ENCODE measurements around the gene PLEKHH1.
"Not testable (repeated sequence)": the region's sequence is repeated elsewhere in the genome, so short reads cannot be mapped to it uniquely, and the experiment has no call there.

The PLEKHH1 gene

GRCh38 chr14:67584978-67585377, 51.9 kb downstream of the PLEKHH1 start:
- H3K4me3 Mint-ChIP-seq: no peak overlapping the region
- no peak for DNase-seq
- no peaks in the 10 kb centered on the region for H3K9me3 Mint-ChIP-seq
- H3K27ac Mint-ChIP-seq: no peak overlapping the region
- peaks cover 28% of the 10 kb centered on the region for H3K36me3 Mint-ChIP-seq (ENCODE audit: low read depth)
- no peaks in the 10 kb centered on the region for H3K4me1 Mint-ChIP-seq (ENCODE audit: low read depth)
- no peaks in the 10 kb centered on the region for H3K27me3 Mint-ChIP-seq

GRCh38 chr14:67586369-67586768, 53.3 kb downstream of the PLEKHH1 start:
- H3K27me3 Mint-ChIP-seq: no peaks in the 10 kb centered on the region
- peak overlapping the region; percentile 23 for H3K27ac Mint-ChIP-seq
- H3K4me1 Mint-ChIP-seq (ENCODE audit: low read depth): no peaks in the 10 kb centered on the region
- no peak overlapping the region for H3K4me3 Mint-ChIP-seq
- no peak for DNase-seq
- H3K9me3 Mint-ChIP-seq: no peaks in the 10 kb centered on the region
- peaks cover 38% of the 10 kb centered on the region for H3K36me3 Mint-ChIP-seq (ENCODE audit: low read depth)

GRCh38 chr14:67589204-67589770, 56.2 kb downstream of the PLEKHH1 start:
- H3K4me3 Mint-ChIP-seq: no peak overlapping the region
- no peaks in the 10 kb centered on the region for H3K27me3 Mint-ChIP-seq
- DNase-seq: no peak
- H3K36me3 Mint-ChIP-seq (ENCODE audit: low read depth): peaks cover 66% of the 10 kb centered on the region
- H3K27ac Mint-ChIP-seq: peak overlapping the region; percentile 35
- H3K4me1 Mint-ChIP-seq (ENCODE audit: low read depth): no peaks in the 10 kb centered on the region
- H3K9me3 Mint-ChIP-seq: no peaks in the 10 kb centered on the region

- H3K27ac Mint-ChIP-seq, H3K27me3 Mint-ChIP-seq, H3K9me3 Mint-ChIP-seq, H3K4me3 Mint-ChIP-seq, DNase-seq: not testable (repeated sequence)
- Mint-ChIP-seq H3K36me3 (ENCODE audit: low read depth) (peaks cover 74% of the 10 kb centered on the region), H3K4me1 (ENCODE audit: low read depth) (peaks cover 26% of the 10 kb centered on the region)
Measured at GRCh38 chr14:67593650-67594049, 60.6 kb downstream of the PLEKHH1 start.

GRCh38 chr14:67595392-67595791, 62.3 kb downstream of the PLEKHH1 start:
- peaks cover 70% of the 10 kb centered on the region for H3K36me3 Mint-ChIP-seq (ENCODE audit: low read depth)
- DNase-seq: no peak
- peaks cover 36% of the 10 kb centered on the region for H3K4me1 Mint-ChIP-seq (ENCODE audit: low read depth)
- no peak overlapping the region for H3K27ac Mint-ChIP-seq
- no peak overlapping the region for H3K4me3 Mint-ChIP-seq
- H3K9me3 Mint-ChIP-seq: peaks cover 2% of the 10 kb centered on the region
- no peaks in the 10 kb centered on the region for H3K27me3 Mint-ChIP-seq

GRCh38 chr14:67599698-67600561, 66.8 kb downstream of the PLEKHH1 start, which contains the start of gene PIGH:
PIGH (minus strand) TSS chr14:67600268; CDS start chr14:67600203, 65 bp downstream.
- H3K27ac Mint-ChIP-seq: peak within 1 kb of the TSS; percentile 94
- DNase-seq: peak; percentile 98
- peaks cover 43% of the 10 kb centered on the region for H3K4me1 Mint-ChIP-seq (ENCODE audit: low read depth)
- peaks cover 2% of the 10 kb centered on the region for H3K9me3 Mint-ChIP-seq
- no peaks in the 10 kb centered on the region for H3K27me3 Mint-ChIP-seq
- H3K4me3 Mint-ChIP-seq: peak within 1 kb of the TSS; percentile 86
- H3K36me3 Mint-ChIP-seq (ENCODE audit: low read depth): peaks cover 34% of the 10 kb centered on the region

GRCh38 chr14:67600562-67600974, 67.5 kb downstream of the PLEKHH1 start:
- H3K27me3 Mint-ChIP-seq, H3K9me3 Mint-ChIP-seq, DNase-seq: not testable (repeated sequence)
- Mint-ChIP-seq H3K4me3 (peak overlapping the region; percentile 86), H3K4me1 (ENCODE audit: low read depth) (peaks cover 42% of the 10 kb centered on the region), H3K27ac (peak overlapping the region; percentile 94), H3K36me3 (ENCODE audit: low read depth) (peaks cover 30% of the 10 kb centered on the region)

- H3K27ac Mint-ChIP-seq: no peak overlapping the region
- peaks cover 18% of the 10 kb centered on the region for H3K36me3 Mint-ChIP-seq (ENCODE audit: low read depth)
- no peaks in the 10 kb centered on the region for H3K27me3 Mint-ChIP-seq
- DNase-seq: no peak
- H3K9me3 Mint-ChIP-seq: peaks cover 2% of the 10 kb centered on the region
- H3K4me1 Mint-ChIP-seq (ENCODE audit: low read depth): peaks cover 31% of the 10 kb centered on the region
- no peak overlapping the region for H3K4me3 Mint-ChIP-seq
Measured at GRCh38 chr14:67602076-67602475, 69.0 kb downstream of the PLEKHH1 start.

- Mint-ChIP-seq H3K4me1 (ENCODE audit: low read depth) (peaks cover 23% of the 10 kb centered on the region), H3K36me3 (ENCODE audit: low read depth) (peaks cover 12% of the 10 kb centered on the region), H3K27ac (no peak overlapping the region), H3K27me3 (no peaks in the 10 kb centered on the region), H3K4me3 (no peak overlapping the region), H3K9me3 (peaks cover 2% of the 10 kb centered on the region)
- no peak for DNase-seq
Measured at GRCh38 chr14:67602995-67603545, 70.0 kb downstream of the PLEKHH1 start.

- Mint-ChIP-seq H3K36me3 (ENCODE audit: low read depth) (no peaks in the 10 kb centered on the region), H3K4me3 (no peak overlapping the region), H3K27me3 (peaks cover 5% of the 10 kb centered on the region), H3K9me3 (no peaks in the 10 kb centered on the region), H3K27ac (no peak overlapping the region), H3K4me1 (ENCODE audit: low read depth) (peaks cover 10% of the 10 kb centered on the region)
- DNase-seq: no peak
Measured at GRCh38 chr14:67607646-67608045, 74.6 kb downstream of the PLEKHH1 start.

GRCh38 chr14:67609642-67610310, 76.7 kb downstream of the PLEKHH1 start:
- peaks cover 10% of the 10 kb centered on the region for H3K4me1 Mint-ChIP-seq (ENCODE audit: low read depth)
- no peaks in the 10 kb centered on the region for H3K36me3 Mint-ChIP-seq (ENCODE audit: low read depth)
- H3K27me3 Mint-ChIP-seq: peaks cover 11% of the 10 kb centered on the region
- no peak overlapping the region for H3K27ac Mint-ChIP-seq
- no peak overlapping the region for H3K4me3 Mint-ChIP-seq
- no peaks in the 10 kb centered on the region for H3K9me3 Mint-ChIP-seq
- DNase-seq: no peak

GRCh38 chr14:67610491-67610890, 77.4 kb downstream of the PLEKHH1 start:
- Mint-ChIP-seq H3K4me3 (no peak overlapping the region), H3K9me3 (no peaks in the 10 kb centered on the region), H3K4me1 (ENCODE audit: low read depth) (peaks cover 10% of the 10 kb centered on the region), H3K27ac (peak overlapping the region; percentile 26), H3K27me3 (peaks cover 11% of the 10 kb centered on the region), H3K36me3 (ENCODE audit: low read depth) (no peaks in the 10 kb centered on the region)
- no peak for DNase-seq

- Mint-ChIP-seq H3K4me1 (ENCODE audit: low read depth) (peaks cover 37% of the 10 kb centered on the region), H3K36me3 (ENCODE audit: low read depth) (no peaks in the 10 kb centered on the region), H3K9me3 (no peaks in the 10 kb centered on the region), H3K27ac (peak overlapping the region; percentile 88), H3K4me3 (peak overlapping the region; percentile 85), H3K27me3 (peaks cover 6% of the 10 kb centered on the region)
- peak; percentile 32 for DNase-seq
Measured at GRCh38 chr14:67618617-67619063, 85.5 kb downstream of the PLEKHH1 start.

- H3K4me1 Mint-ChIP-seq (ENCODE audit: low read depth): peaks cover 40% of the 10 kb centered on the region
- DNase-seq: peak; percentile 97
- H3K4me3 Mint-ChIP-seq: peak within 1 kb of the TSS; percentile 85
- H3K36me3 Mint-ChIP-seq (ENCODE audit: low read depth): no peaks in the 10 kb centered on the region
- peak within 1 kb of the TSS; percentile 88 for H3K27ac Mint-ChIP-seq
- H3K27me3 Mint-ChIP-seq: peaks cover 6% of the 10 kb centered on the region
- no peaks in the 10 kb centered on the region for H3K9me3 Mint-ChIP-seq
Measured at GRCh38 chr14:67619446-67620216, 86.5 kb downstream of the PLEKHH1 start, which contains the start of gene ARG2. ARG2 (plus strand) TSS chr14:67619920; CDS start chr14:67619978, 58 bp downstream.
